ENCODE data around the gene SYNGR3. TPM values are rescaled to one million over a fixed set of nuclear protein-coding genes. Genes with fewer than 3 reads are reported as not detected.

SYNGR3 gene
- total and polyA plus RNA-seq, 2 of the 13 experiments (the other 11 are each of a cell fraction or from before 2014, with no cell fraction given), result 0.97 to 5.7 TPM

DNA sequence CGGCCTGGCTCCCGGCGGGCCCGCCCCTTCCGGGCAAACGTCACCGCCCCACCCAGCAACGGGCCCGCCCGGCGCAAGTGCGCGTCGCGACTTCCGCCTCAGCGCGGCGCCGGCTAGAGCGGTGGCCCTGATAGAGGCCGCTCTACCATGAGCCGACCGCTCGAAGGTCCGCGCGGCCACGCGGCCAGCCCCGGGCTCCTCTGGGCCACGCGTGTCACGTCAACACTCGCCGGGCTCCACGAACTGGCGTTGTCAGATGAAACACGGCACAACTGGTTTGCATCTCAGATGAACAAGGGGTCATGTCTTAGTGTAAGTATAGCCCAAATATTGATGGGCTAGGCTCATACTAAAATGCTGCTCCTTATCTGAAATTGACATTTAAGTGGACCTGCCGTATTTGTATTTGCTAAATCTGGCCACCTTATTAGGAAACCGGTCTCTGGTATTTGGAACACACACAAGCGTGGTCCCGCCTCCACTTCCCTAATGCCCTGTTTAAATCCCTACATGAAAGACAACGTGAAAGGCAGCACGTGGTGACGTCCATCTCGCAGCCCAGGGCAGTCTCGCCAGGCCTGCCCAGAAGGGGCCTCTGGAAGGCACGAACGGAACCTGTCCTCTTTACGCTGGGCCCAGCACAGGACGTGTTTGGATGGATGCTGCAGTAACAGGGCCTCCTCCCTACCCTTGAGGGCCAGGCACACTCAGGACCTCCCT lies 20.2 kb downstream of the SYNGR3 start, which contains the start of gene ZNF598 (continued):
- TF ChIP-seq ZNF737 (CRISPR knock-in tag; IDR thresholded peaks at IDR 0.05; ENCODE audit: borderline replicate concordance) (no peak), ZC3H4 (CRISPR knock-in tag; IDR thresholded peaks at IDR 0.05; ENCODE audit: borderline replicate concordance) (peak; percentile 77; the same call in 1 of the 2 replicates), JDP2 (CRISPR knock-in tag; IDR thresholded peaks at IDR 0.05; ENCODE audit: borderline replicate concordance) (no peak), ZNF441 (CRISPR knock-in tag; IDR thresholded peaks at IDR 0.05; ENCODE audit: borderline replicate concordance) (no peak; the same call in 1 of the 2 replicates), SSRP1 (CRISPR knock-in tag; IDR thresholded peaks at IDR 0.05) (no peak), ZNF775 (CRISPR knock-in tag; IDR thresholded peaks at IDR 0.05; ENCODE audit: borderline replicate concordance) (no peak), ZFY (CRISPR knock-in tag; IDR thresholded peaks at IDR 0.05) (peak; percentile 89), CEBPG (CRISPR knock-in tag; IDR thresholded peaks at IDR 0.05) (no peak), RAD21 (CRISPR knock-in tag; IDR thresholded peaks at IDR 0.05) (peak; percentile 41; the same call in 1 of the 2 replicates), EZH2 (conservative IDR thresholded peaks at IDR 0.05; ENCODE audit: low read depth, low read length) (no peak), KDM4B (CRISPR knock-in tag; IDR thresholded peaks at IDR 0.05) (peak; percentile 33; the same call in 1 of the 2 replicates), ZNF543 (CRISPR knock-in tag; IDR thresholded peaks at IDR 0.05) (0 out of 2 replicates have a peak, but pooled peaks have one; percentile 66), PAWR (CRISPR knock-in tag; IDR thresholded peaks at IDR 0.05; ENCODE audit: borderline replicate concordance) (no peak), SNAPC2 (CRISPR knock-in tag; IDR thresholded peaks at IDR 0.05) (no peak), ZNF121 (CRISPR knock-in tag; IDR thresholded peaks at IDR 0.05) (no peak), NRL (CRISPR knock-in tag; IDR thresholded peaks at IDR 0.05; ENCODE audit: borderline replicate concordance) (peak; percentile 36; the same call in 1 of the 2 replicates), FOXP1 (IDR thresholded peaks at IDR 0.05) (no peak), FOXP1 (CRISPR knock-in tag; IDR thresholded peaks at IDR 0.05) (no peak)
- TF ChIP-seq, protein P1, sequence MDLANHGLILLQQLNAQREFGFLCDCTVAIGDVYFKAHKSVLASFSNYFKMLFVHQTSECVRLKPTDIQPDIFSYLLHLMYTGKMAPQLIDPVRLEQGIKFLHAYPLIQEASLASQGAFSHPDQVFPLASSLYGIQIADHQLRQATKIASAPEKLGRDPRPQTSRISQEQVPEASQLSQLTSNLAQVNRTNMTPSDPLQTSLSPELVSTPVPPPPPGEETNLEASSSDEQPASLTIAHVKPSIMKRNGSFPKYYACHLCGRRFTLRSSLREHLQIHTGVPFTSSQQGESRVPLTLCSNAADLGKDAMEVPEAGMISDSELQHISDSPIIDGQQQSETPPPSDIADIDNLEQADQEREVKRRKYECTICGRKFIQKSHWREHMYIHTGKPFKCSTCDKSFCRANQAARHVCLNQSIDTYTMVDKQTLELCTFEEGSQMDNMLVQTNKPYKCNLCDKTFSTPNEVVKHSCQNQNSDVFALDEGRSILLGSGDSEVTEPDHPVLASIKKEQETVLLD (CRISPR knock-in tag; IDR thresholded peaks at IDR 0.05; ENCODE audit: low read depth), result peak; percentile 89
- TF ChIP-seq, protein P2, sequence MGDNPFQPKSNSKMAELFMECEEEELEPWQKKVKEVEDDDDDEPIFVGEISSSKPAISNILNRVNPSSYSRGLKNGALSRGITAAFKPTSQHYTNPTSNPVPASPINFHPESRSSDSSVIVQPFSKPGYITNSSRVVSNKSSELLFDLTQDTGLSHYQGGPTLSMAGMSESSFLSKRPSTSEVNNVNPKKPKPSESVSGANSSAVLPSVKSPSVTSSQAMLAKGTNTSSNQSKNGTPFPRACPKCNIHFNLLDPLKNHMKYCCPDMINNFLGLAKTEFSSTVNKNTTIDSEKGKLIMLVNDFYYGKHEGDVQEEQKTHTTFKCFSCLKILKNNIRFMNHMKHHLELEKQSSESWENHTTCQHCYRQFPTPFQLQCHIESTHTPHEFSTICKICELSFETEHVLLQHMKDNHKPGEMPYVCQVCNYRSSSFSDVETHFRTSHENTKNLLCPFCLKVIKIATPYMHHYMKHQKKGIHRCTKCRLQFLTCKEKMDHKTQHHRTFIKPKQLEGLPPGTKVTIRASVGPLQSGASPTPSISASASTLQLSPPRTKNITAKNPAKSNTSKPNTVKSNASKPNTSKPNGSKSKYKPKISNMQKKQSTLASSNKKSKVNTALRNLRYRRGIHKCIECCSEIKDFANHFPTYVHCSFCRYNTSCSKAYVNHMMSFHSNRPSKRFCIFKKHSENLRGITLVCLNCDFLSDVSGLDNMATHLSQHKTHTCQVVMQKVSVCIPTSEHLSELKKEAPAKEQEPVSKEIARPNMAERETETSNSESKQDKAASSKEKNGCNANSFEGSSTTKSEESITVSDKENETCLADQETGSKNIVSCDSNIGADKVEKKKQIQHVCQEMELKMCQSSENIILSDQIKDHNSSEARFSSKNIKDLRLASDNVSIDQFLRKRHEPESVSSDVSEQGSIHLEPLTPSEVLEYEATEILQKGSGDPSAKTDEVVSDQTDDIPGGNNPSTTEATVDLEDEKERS (CRISPR knock-in tag; IDR thresholded peaks at IDR 0.05), result peak; percentile 74
- TF ChIP-seq, protein P3, sequence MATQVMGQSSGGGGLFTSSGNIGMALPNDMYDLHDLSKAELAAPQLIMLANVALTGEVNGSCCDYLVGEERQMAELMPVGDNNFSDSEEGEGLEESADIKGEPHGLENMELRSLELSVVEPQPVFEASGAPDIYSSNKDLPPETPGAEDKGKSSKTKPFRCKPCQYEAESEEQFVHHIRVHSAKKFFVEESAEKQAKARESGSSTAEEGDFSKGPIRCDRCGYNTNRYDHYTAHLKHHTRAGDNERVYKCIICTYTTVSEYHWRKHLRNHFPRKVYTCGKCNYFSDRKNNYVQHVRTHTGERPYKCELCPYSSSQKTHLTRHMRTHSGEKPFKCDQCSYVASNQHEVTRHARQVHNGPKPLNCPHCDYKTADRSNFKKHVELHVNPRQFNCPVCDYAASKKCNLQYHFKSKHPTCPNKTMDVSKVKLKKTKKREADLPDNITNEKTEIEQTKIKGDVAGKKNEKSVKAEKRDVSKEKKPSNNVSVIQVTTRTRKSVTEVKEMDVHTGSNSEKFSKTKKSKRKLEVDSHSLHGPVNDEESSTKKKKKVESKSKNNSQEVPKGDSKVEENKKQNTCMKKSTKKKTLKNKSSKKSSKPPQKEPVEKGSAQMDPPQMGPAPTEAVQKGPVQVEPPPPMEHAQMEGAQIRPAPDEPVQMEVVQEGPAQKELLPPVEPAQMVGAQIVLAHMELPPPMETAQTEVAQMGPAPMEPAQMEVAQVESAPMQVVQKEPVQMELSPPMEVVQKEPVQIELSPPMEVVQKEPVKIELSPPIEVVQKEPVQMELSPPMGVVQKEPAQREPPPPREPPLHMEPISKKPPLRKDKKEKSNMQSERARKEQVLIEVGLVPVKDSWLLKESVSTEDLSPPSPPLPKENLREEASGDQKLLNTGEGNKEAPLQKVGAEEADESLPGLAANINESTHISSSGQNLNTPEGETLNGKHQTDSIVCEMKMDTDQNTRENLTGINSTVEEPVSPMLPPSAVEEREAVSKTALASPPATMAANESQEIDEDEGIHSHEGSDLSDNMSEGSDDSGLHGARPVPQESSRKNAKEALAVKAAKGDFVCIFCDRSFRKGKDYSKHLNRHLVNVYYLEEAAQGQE (IDR thresholded peaks at IDR 0.05; ENCODE audit: borderline replicate concordance in 1 of 2, low read depth in 1 of 2, low read length in 2 of 2), result no peak

All from HepG2 (cell line).